GM19468 (cell line): ENCODE data around the gene OSBPL5.

Source experiments
- ATAC-seq: cut with Tn5 transposase; IDR thresholded peaks from one replicate; pipeline ENCODE4 v1.9.1; 2021; ENCODE audit warnings: mild to moderate bottlenecking, moderate library complexity, moderate number of reproducible peaks; ENCODE audit not compliant: unreplicated experiment; ENCODE audit errors: extremely low read depth

The OSBPL5 gene

GRCh38 chr11:3199537-3200295 is 34.6 kb upstream of the OSBPL5 start:
- ATAC-seq = no peak

- ATAC-seq = no peak
These were observed 33.7 kb upstream of the OSBPL5 start for GRCh38 chr11:3198815-3199214.

GRCh38 chr11:3197878-3198528 is 32.9 kb upstream of the OSBPL5 start:
- no peak for ATAC-seq

- ATAC-seq = no peak
These were observed 32.1 kb upstream of the OSBPL5 start for GRCh38 chr11:3197044-3197695.

- ATAC-seq = no peak
These were observed 31.3 kb upstream of the OSBPL5 start for GRCh38 chr11:3196161-3197043.

- ATAC-seq = no peak
These were observed 30.4 kb upstream of the OSBPL5 start for GRCh38 chr11:3195251-3196160.

GRCh38 chr11:3194016-3194816 is 29.1 kb upstream of the OSBPL5 start:
- ATAC-seq = no peak

GRCh38 chr11:3193373-3194015 is 28.4 kb upstream of the OSBPL5 start:
- ATAC-seq = no peak

- ATAC-seq = no peak
These were observed 27.6 kb upstream of the OSBPL5 start for GRCh38 chr11:3192511-3193372.

- no peak for ATAC-seq
These were observed 26.6 kb upstream of the OSBPL5 start for GRCh38 chr11:3191586-3192324.

- no peak for ATAC-seq
These were observed 25.5 kb upstream of the OSBPL5 start for GRCh38 chr11:3190600-3190999.

- no peak for ATAC-seq
These were observed 24.9 kb upstream of the OSBPL5 start for GRCh38 chr11:3189886-3190583.

GRCh38 chr11:3189196-3189843 is 24.2 kb upstream of the OSBPL5 start:
- no peak for ATAC-seq

- no peak for ATAC-seq
These were observed 23.5 kb upstream of the OSBPL5 start for GRCh38 chr11:3188496-3189195.
